GM12892 (cell line): Measurements from ENCODE around the gene UGDH. TPM values are rescaled to one million over a fixed set of nuclear protein-coding genes. Genes with fewer than 3 reads are reported as not detected.

ENCODE experiments used
- DNase-seq: peaks from one replicate; pipeline ENCODE4 v3.0.0; 2011; ENCODE audit not compliant: insufficient read length
- FAIRE-seq: peaks from 2 replicates; lab custom pipeline; 2011; peaks lifted over from hg19 to GRCh38; lab: Jason Lieb, UNC
- POLR2A ChIP-seq: IDR thresholded peaks from 2 replicates; pipeline ENCODE4 v1.6.1; 2011; ENCODE audit warnings: low read depth, low read length, control low read depth
- POLR2AphosphoS5 ChIP-seq: IDR thresholded peaks from 2 replicates; pipeline ENCODE4 v1.6.1; 2011; ENCODE audit warnings: low read depth, low read length, control low read depth
- TAF1 ChIP-seq: IDR thresholded peaks from 2 replicates; pipeline ENCODE4 v1.6.1; 2011; ENCODE audit warnings: low read depth, mild to moderate bottlenecking, control low read depth, low read length, borderline replicate concordance
- polyA plus RNA-seq: library from polyadenylated mRNA; unstranded; fragments of >200 nt; gene quantifications from one replicate; pipeline ENCODE4 v1.2.1, GENCODE V29; 2012; ENCODE audit warnings: missing spikeins, inconsistent platforms; ENCODE audit not compliant: missing spikeins

UGDH gene
- 30.6 TPM for polyA plus RNA-seq

DNA sequence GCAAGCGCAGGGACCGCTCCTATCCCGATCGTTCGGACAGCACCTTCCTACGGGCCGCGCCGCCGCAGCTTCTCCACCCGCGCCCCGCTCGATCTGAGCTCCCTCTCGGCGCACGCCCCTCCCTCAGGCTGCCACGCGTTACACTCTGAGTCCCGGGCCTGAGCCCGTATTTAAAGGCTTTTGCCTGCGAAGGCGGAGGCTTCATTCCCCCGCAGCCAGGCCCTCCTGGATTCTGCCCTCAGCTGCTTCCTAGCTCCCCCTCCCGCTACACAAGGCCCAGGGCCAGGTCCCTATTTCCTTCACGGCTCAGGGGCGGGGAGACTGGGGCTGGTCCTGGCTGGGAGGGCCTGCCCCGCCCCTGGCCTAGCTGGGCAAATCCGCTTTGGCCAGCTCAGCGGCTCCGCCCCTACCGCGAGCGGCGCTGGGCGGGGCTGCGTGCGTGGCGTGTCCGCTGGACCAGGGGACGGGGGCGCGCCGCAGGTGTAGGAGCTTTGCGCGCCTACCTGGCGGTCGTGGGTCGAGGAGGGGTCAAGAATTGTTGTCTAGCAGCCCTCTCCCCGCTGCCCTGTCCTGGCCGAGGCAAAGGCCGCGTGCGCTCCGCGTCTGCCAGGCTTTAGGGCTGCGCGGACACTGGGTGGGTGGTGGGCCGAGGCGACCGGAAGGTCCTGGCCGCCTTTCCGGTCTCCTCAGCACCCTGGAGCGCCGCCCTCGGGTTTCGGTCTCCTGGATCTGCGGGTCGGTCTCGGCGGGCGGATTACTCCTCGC, at the start of gene UGDH:
UGDH (minus strand) TSS at position 144 of the 765 bp plus-strand sequence. CDS start 5,927 bp downstream, outside the sequence.
- FAIRE-seq: peak; percentile 99
- TF ChIP-seq POLR2A (peak; percentile 93), POLR2AphosphoS5 (peak; percentile 80), TAF1 (peak; percentile 16; the same call in 1 of the 2 replicates)

DNA sequence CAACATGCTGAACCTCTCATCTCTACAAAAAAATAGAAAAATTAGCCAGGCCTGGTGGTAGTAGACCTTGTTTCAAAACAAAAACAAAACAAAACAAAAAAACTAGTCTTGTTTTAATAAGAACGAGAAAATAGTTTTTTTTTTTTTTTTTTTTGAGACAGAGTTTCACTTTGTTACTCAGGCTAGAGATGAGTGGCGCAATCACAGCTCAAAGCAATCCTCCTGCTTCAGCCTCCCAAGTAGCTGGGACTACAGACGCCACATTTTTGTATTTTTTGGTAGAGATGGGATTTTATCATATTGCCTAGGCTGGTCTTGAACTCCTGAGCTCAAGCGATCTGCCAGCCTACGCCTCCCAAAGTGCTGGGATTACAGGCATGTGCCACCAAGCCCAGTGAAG, 47.7 kb upstream of the UGDH start:
- no peak for DNase-seq
- TF ChIP-seq TAF1: no peak
- no peak for TF ChIP-seq POLR2AphosphoS5
- TF ChIP-seq POLR2A: no peak
- no peak for FAIRE-seq

More for the DNA sequence above, at the start of gene UGDH:
- peak; percentile 97 for DNase-seq

DNA sequence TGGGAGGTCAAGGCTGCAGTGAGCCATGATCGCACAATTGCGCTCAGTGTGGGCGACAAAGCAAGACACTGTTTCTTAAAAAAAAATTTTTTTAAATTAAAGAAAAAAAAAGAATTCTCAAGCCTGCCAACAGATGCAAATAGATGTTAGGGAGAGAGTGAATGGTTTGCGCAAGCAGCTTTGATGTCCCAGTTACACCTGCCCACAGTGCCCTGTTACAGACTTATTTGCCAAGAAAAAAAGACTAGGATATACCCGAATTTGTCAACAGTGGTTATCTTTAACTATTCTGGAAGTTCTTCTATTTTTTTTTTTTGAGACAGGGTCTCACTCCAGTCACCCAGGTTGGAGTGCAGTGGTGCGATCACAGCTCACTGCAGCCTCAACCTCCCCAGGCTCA, 44.3 kb upstream of the UGDH start:
- TF ChIP-seq POLR2AphosphoS5: no peak
- no peak for TF ChIP-seq TAF1
- no peak for TF ChIP-seq POLR2A
- DNase-seq (no peak), FAIRE-seq (no peak)

DNA sequence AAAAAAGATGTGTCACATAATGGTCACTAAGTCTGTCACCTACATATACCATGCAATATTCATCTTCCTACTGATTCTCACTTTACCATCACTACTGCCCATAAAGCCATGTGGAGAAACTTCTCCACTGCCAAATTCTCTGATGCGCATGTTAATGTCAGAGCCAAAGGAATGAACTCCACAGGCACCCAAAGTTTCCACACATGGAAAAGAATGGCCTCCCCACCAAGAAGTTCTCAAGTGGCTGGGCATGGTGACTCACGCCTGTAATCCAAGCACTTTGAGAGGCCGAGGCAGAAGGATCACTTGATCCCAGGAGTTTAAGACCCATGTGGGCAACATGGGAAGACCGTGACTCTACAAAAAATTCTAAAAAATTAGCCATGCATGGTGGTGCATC, 43.8 kb upstream of the UGDH start:
- no peak for TF ChIP-seq TAF1
- TF ChIP-seq POLR2AphosphoS5: no peak
- TF ChIP-seq POLR2A: no peak
- FAIRE-seq (no peak), DNase-seq (no peak)

DNA sequence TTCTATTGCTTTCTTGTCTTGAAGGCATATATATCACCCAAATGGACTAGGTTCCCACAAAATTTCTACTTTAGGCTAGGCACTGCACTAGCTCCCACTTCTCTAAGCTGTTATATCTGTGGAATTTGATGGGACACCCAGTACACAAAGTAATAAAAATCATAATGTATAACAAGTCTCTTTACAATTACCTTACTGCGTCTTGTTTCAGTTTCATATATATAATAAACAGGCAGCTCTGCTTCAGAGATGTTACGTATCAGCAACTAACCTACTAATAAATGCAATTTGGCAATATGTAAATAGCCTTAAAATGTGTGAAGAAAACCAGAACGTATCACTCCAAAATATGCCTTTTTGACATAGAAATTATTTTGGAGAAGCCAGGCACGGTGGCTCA, 42.0 kb upstream of the UGDH start:
- DNase-seq (no peak), FAIRE-seq (no peak)
- TF ChIP-seq POLR2AphosphoS5 (no peak), POLR2A (no peak), TAF1 (no peak)

DNA sequence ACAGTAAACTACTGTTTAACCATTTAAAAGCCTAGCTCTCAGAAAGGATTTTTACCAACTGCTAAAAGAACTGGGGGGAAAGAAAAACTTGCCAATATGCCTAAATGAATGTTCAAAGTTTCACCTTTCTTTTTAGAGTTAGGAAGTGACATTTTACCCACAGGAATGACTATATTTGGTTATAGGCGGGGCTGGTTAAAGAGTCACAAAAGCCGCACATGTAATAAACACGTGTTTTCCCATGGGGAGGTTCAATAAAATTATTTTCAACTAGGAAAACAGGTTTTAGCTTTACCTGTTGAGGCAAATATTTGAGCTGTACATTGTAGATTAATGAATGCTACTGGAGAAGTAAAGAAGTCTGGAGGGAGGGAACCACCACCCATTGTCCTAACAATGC, 41.6 kb upstream of the UGDH start:
- no peak for DNase-seq
- TF ChIP-seq TAF1: no peak
- TF ChIP-seq POLR2AphosphoS5: no peak
- no peak for TF ChIP-seq POLR2A
- FAIRE-seq: no peak

DNA sequence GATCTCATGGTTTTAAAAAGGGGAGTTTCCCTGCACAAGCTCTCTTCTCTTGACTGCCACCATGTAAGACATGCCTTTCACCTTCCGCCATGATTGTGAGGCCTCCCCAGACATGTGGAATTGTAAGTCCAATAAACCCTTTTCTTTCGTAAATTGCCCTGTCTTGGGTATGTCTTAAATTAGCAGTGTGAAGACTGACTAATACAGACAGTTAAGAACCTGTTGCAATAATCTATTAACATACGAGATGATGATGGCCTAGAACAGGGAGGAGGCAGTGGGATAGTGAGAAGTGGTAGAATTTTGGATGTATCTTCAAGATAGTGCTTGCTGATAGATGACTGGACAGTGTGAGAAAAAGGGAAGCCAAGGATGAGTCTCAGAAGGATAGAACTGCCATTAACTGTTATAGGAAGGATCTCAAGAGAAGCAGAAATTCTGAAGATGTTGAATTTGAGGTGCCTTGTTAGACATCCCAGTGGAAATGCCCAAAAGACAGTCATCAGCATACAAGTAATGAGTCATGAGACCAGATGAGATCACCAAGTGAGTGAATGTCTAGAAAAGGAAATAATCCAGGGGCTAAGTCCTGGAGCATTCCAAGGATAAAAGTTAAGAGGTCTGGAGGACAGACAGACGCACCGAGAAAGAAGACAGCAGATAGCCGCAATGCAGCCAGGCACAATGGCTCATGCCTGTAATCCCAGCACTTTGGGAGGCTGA, 38.8 kb upstream of the UGDH start:
- no peak for FAIRE-seq
- TF ChIP-seq POLR2AphosphoS5: no peak
- TF ChIP-seq TAF1: no peak
- TF ChIP-seq POLR2A: no peak
- DNase-seq: no peak

DNA sequence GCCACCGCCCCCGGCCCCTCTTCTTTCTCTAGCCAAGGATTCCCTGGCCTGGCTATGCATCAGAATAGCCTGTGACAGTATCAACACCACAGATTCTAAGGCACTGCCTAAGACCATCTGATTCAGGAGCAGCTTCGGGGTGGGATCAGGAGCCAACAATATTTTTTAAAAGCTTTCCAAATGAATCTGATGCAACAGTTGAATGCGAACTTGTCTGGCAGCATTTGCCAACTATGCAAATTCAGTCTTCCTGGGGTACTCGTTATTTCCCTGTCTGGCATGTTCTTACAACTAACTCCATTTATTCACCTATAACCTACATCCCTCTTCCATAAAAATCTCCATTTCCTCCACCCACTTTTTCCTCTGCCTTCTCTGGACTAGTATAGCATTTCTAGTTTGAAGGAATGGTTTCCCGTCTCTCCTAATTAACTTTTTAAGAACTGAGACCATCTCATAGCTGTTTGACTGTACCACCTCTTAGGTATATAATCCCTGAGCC, 36.2 kb upstream of the UGDH start:
- DNase-seq (no peak), FAIRE-seq (no peak)
- TF ChIP-seq TAF1 (no peak), POLR2A (no peak), POLR2AphosphoS5 (no peak)

DNA sequence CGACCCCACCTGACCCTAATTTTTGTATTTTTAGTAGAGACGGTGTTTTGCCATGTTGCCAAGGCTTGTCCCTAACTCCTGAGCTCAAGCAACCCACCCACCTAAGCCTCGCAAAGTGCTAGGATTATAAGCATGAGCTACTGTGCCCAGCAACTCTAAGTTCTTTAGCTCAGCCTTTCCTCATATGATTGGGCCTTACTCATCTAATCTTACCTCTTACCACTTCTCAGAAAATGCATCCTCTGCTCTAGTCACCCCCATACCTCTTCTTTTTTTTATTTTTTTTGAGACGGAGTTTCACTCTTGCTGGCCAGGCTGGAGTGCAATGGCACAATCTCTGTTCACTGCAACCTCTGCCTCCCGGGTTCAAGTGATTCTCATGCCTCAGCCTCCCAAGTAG, 35.6 kb upstream of the UGDH start:
- TF ChIP-seq POLR2A: no peak
- TF ChIP-seq TAF1: no peak
- TF ChIP-seq POLR2AphosphoS5: no peak
- no peak for FAIRE-seq

DNA sequence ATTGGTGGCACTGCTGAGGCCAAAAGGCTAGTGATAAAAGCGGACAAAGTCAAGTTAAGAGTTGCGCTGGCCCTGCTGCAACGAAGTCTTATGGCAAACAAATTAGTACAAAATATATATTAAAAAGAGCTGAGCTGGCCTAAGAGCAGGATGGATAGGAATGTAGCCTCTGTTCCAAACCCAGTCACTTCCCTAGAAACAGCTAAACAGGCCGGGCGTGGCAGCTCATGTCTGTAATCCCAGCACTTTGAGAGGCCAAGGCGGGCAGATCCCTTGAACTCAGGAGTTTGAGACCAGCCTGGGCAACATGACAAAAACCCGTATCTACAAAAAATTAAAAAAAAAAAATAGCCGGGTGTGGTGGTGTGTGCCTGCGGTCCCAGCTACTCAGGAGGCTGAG, 32.4 kb upstream of the UGDH start:
- FAIRE-seq (no peak), DNase-seq (no peak)
- TF ChIP-seq POLR2A (no peak), POLR2AphosphoS5 (no peak), TAF1 (no peak)

More for the DNA sequence above, 35.6 kb upstream of the UGDH start:
- no peak for DNase-seq

DNA sequence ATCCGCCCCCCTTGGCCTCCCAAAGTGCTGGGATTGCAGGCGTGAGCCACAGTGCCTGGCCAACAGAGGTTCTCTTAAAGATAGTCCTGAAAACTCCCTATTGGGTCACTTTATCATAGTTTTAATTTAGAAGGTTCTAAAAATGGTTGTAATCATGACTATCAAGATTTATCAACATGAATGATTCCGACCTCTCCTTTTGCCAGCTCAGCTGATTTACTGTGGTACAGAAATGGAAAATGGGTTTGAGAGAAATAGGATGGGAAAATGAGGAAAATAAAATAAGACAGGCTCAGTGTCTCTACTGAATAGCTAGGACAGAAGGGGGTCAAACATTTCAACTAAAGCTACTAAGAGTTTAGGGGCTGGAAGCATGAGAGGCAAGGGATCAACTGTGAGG, 28.2 kb upstream of the UGDH start:
- no peak for TF ChIP-seq TAF1
- TF ChIP-seq POLR2A: no peak
- no peak for TF ChIP-seq POLR2AphosphoS5
- DNase-seq (no peak), FAIRE-seq (no peak)
